GM12878 (cell line): Measurements from ENCODE around the gene ZIC1. TPM values are rescaled to one million over a fixed set of nuclear protein-coding genes. Genes with fewer than 3 reads are reported as not detected.

Experiments
- ATAC-seq: fragments of 200-7000 bp; cut with Tn5 transposase; 3 replicates; pipeline ENCODE4 v1.9.1; 2020; ENCODE audit warnings: mild to moderate bottlenecking, moderate library complexity
- BruUV-seq: library from RNA; stranded (reverse); fragments of 400-500 nt; replicated peaks from 2 replicates; lab custom pipeline; 2021; lab: Mats Ljungman, UMichigan
- CTCF ChIA-PET: fragments of 300-600 bp; sonication (Branson Sonifier 250); formaldehyde crosslinking; extraction: SDS; loops from one replicate; lab custom pipeline; 2021; ENCODE audit warnings: inconsistent platforms; lab: Yijun Ruan, JAX
- POLR2A ChIA-PET: fragments of 350-600 bp; formaldehyde crosslinking; extraction: SDS; loops from one replicate; lab custom pipeline; 2021; ENCODE audit warnings: inconsistent platforms; lab: Charles Lee
- RAD21 ChIA-PET: fragments of 300-600 bp; sonication (Branson Sonifier 250); formaldehyde crosslinking; loops from one replicate; lab custom pipeline; 2023; ENCODE audit warnings: antibody characterized with exemption; ENCODE audit not compliant: unreplicated experiment; lab: Charles Lee
- SMC1A ChIA-PET: fragments of 300-600 bp; sonication (Branson Sonifier 250); formaldehyde crosslinking; loops from one replicate; lab custom pipeline; 2023; ENCODE audit not compliant: unreplicated experiment, uncharacterized antibody; lab: Charles Lee
- DNase-seq: peaks from one replicate; pipeline ENCODE4 v3.0.0-alpha.2; 2011; ENCODE audit warnings: low read depth, low spot score
- FAIRE-seq: peaks from 3 replicates; lab custom pipeline; 2011; peaks lifted over from hg19 to GRCh38; lab: Jason Lieb, UNC
- H2AFZ ChIP-seq: 2 replicates; pipeline ENCODE4 v1.6.0; 2011; ENCODE audit warnings: low read depth, low read length, control low read depth; ENCODE audit not compliant: control insufficient read depth
- H3K27ac ChIP-seq: 2 replicates; pipeline ENCODE4 v1.5.1; 2011; ENCODE audit warnings: control low read depth; ENCODE audit not compliant: control insufficient read depth, insufficient read depth
- H3K27me3 ChIP-seq, 2 experiments: replicated peaks in 1 of 2; 2 replicates each; pipeline versions ENCODE4 v1.6.0 to v1.6.1; 2011; ENCODE audit warnings: low read length in 1 of 2; ENCODE audit not compliant: control insufficient read depth in 2 of 2, insufficient read depth in 2 of 2
- H3K36me3 ChIP-seq, 2 experiments: 2 replicates each; pipeline ENCODE4 v1.5.1; 2011; ENCODE audit warnings: low read length in 1 of 2; ENCODE audit not compliant: control insufficient read depth in 2 of 2, insufficient read depth in 2 of 2
- H3K4me1 ChIP-seq: 2 replicates; pipeline ENCODE4 v1.6.1; 2011; ENCODE audit warnings: mild to moderate bottlenecking, low read length, moderate library complexity, mixed read lengths; ENCODE audit not compliant: control insufficient read depth, insufficient read depth
- H3K4me2 ChIP-seq: 2 replicates; pipeline ENCODE4 v1.6.0; 2011; ENCODE audit warnings: control low read depth; ENCODE audit not compliant: control insufficient read depth, insufficient read depth
- H3K4me3 ChIP-seq: fragments of 200-600 bp; sonication (generic); 2 replicates; pipeline ENCODE4 v1.5.1; 2016
- H3K79me2 ChIP-seq: 2 replicates; pipeline ENCODE4 v1.6.0; 2011; ENCODE audit warnings: low read length; ENCODE audit not compliant: control insufficient read depth, insufficient read depth
- H3K9ac ChIP-seq: 2 replicates; pipeline ENCODE4 v1.8.0; 2011; ENCODE audit warnings: low read length, control low read depth, mixed read lengths; ENCODE audit not compliant: control insufficient read depth, insufficient read depth
- H3K9me3 ChIP-seq: replicated peaks from 3 replicates; pipeline ENCODE4 v1.5.1; 2011; ENCODE audit warnings: mild to moderate bottlenecking, low read length; ENCODE audit not compliant: control insufficient read depth, insufficient read depth
- H4K20me1 ChIP-seq: 2 replicates; pipeline ENCODE4 v1.6.0; 2011; ENCODE audit not compliant: control insufficient read depth, insufficient read depth
- CUX1 ChIP-seq: IDR thresholded peaks from 2 replicates; pipeline ENCODE4 v1.6.1; 2012; ENCODE audit warnings: improper control_type of control experiment, low read depth, low read length; ENCODE audit not compliant: insufficient replicate concordance
- GABPA ChIP-seq: IDR thresholded peaks from 2 replicates; pipeline ENCODE4 v1.6.1; 2014; ENCODE audit warnings: antibody characterized with exemption, low read depth, mild to moderate bottlenecking, inconsistent platforms
- JUND ChIP-seq: IDR thresholded peaks from 2 replicates; pipeline ENCODE4 v1.6.1; 2012; ENCODE audit warnings: low read depth, mild to moderate bottlenecking, low read length, improper control_type of control experiment, moderate library complexity
- NBN ChIP-seq: fragments of 450-650 bp; IDR thresholded peaks from 2 replicates; pipeline ENCODE4 v1.6.1; 2016
- NKRF ChIP-seq: fragments of 450-650 bp; conservative IDR thresholded peaks from 2 replicates; pipeline ENCODE4 v1.6.1; 2017; ENCODE audit warnings: mild to moderate bottlenecking, moderate library complexity
- RAD51 ChIP-seq: fragments of 450-650 bp; IDR thresholded peaks from 2 replicates; pipeline ENCODE4 v1.6.1; 2016; ENCODE audit warnings: moderate library complexity, mild to moderate bottlenecking, inconsistent platforms
- TCF12 ChIP-seq: IDR thresholded peaks from 2 replicates; pipeline ENCODE4 v1.6.1; 2011; ENCODE audit warnings: low read depth, mild to moderate bottlenecking, low read length
- YY1 ChIP-seq: IDR thresholded peaks from 2 replicates; pipeline ENCODE4 v1.6.1; 2011; ENCODE audit warnings: low read depth, mild to moderate bottlenecking, low read length
- ZNF592 ChIP-seq: fragments of 450-650 bp; IDR thresholded peaks from 2 replicates; pipeline ENCODE4 v1.6.1; 2017; ENCODE audit warnings: mild to moderate bottlenecking, moderate library complexity
- in situ Hi-C: fragments of 300-500 bp; cut with MboI; formaldehyde crosslinking; loops from 9 replicates; pipeline ENCODE4 v1.14.3; 2018; ENCODE audit warnings: mixed read lengths
- intact Hi-C: fragments of 100-400 bp; cut with micrococcal nuclease; formaldehyde crosslinking; loops from one replicate; pipeline ENCODE4 v1.14.2; 2022; ENCODE audit not compliant: unreplicated experiment
- polyA plus RNA-seq, 11 experiments: library from polyadenylated mRNA; depleted of rRNA in 4 of 11; unstranded in 6 of 11; stranded (reverse) in 5 of 11; fragments of >200 nt; fragmentation: Nextera tagmentation in 4 of 11; fragmentation: Illumina TruSeq in 1 of 11; extraction: Ambion mirVana in 4 of 11; extraction: Trizol in 1 of 11; gene quantifications; 1 replicate in 1 of 11; 2 replicates in 10 of 11; pipeline versions ENCODE4 v1.2.1 to v1.2.3, GENCODE V29; 2011 to 2016; ENCODE audit warnings: inconsistent platforms in 2 of 11, missing spikeins in 2 of 11, low read depth in 1 of 11
- total RNA-seq, 4 experiments: library from RNA; depleted of rRNA in 3 of 4; stranded (reverse); fragments of >200 nt in 3 of 4; fragmentation: Illumina TruSeq in 1 of 4; extraction: Trizol in 1 of 4; gene quantifications; 2 replicates each; pipeline versions ENCODE4 v1.2.1 to v1.2.3, GENCODE V29; 2013 to 2021
- TF ChIP-seq, protein P1 (sequence below): fragments of 450-650 bp; formaldehyde crosslinking; IDR thresholded peaks from 2 replicates; pipeline ENCODE4 v1.5.0; 2022; ENCODE audit warnings: mild to moderate bottlenecking, missing genetic modification characterization

The ZIC1 gene
- total and polyA plus RNA-seq, 10 of the 15 experiments (the other 5 are each of a cell fraction or from before 2014, with no cell fraction given) = not detected

GRCh38 chr3:147400111-147400510 is 9.1 kb upstream of the ZIC1 start:
- Histone ChIP-seq H3K4me3 (no peak overlapping the region), H3K36me3 (no peaks in the 10 kb centered on the region), H3K79me2 (no peaks in the 10 kb centered on the region), H4K20me1 (no peaks in the 10 kb centered on the region), H3K4me1 (no peaks in the 10 kb centered on the region), H3K27ac (no peak overlapping the region), H2AFZ (no peak overlapping the region), H3K4me2 (no peak overlapping the region), H3K9me3 (no peaks in the 10 kb centered on the region; the same call in 2 of the 3 replicates), H3K9ac (no peak overlapping the region), H3K27me3 (peaks cover 5 to 9% of the 10 kb centered on the region in 2 experiments; a peak in 3 of 4 replicates)
- no TSS peak for BruUV-seq
- no peak for FAIRE-seq
- ChIA-PET RAD21 (no interaction called here), SMC1A (no interaction called here), CTCF (no interaction called here), POLR2A (no interaction called here)
- DNase-seq = no peak
- intact Hi-C loops (no loop called here), in situ Hi-C loops (no loop called here)
- no peak for ATAC-seq
- TF ChIP-seq JUND (no peak), NKRF (no peak), ZNF592 (no peak), CUX1 (no peak), YY1 (no peak), RAD51 (no peak), NBN (no peak), TCF12 (no peak), GABPA (no peak)
- TF ChIP-seq, protein P1, sequence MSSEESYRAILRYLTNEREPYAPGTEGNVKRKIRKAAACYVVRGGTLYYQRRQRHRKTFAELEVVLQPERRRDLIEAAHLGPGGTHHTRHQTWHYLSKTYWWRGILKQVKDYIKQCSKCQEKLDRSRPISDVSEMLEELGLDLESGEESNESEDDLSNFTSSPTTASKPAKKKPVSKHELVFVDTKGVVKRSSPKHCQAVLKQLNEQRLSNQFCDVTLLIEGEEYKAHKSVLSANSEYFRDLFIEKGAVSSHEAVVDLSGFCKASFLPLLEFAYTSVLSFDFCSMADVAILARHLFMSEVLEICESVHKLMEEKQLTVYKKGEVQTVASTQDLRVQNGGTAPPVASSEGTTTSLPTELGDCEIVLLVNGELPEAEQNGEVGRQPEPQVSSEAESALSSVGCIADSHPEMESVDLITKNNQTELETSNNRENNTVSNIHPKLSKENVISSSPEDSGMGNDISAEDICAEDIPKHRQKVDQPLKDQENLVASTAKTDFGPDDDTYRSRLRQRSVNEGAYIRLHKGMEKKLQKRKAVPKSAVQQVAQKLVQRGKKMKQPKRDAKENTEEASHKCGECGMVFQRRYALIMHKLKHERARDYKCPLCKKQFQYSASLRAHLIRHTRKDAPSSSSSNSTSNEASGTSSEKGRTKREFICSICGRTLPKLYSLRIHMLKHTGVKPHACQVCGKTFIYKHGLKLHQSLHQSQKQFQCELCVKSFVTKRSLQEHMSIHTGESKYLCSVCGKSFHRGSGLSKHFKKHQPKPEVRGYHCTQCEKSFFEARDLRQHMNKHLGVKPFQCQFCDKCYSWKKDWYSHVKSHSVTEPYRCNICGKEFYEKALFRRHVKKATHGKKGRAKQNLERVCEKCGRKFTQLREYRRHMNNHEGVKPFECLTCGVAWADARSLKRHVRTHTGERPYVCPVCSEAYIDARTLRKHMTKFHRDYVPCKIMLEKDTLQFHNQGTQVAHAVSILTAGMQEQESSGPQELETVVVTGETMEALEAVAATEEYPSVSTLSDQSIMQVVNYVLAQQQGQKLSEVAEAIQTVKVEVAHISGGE (CRISPR knock-in tag) = no peak
